ENCODE measurements around the gene ZNF701. TPM values are rescaled to one million over a fixed set of nuclear protein-coding genes. Genes with fewer than 3 reads are reported as not detected.
"Not testable (repeated sequence)": the region's sequence is repeated elsewhere in the genome, so short reads cannot be mapped to it uniquely, and the experiment has no call there.

ZNF701 gene
- total RNA-seq, 1 experiment from 2014 or later: 40.3 TPM

DNA sequence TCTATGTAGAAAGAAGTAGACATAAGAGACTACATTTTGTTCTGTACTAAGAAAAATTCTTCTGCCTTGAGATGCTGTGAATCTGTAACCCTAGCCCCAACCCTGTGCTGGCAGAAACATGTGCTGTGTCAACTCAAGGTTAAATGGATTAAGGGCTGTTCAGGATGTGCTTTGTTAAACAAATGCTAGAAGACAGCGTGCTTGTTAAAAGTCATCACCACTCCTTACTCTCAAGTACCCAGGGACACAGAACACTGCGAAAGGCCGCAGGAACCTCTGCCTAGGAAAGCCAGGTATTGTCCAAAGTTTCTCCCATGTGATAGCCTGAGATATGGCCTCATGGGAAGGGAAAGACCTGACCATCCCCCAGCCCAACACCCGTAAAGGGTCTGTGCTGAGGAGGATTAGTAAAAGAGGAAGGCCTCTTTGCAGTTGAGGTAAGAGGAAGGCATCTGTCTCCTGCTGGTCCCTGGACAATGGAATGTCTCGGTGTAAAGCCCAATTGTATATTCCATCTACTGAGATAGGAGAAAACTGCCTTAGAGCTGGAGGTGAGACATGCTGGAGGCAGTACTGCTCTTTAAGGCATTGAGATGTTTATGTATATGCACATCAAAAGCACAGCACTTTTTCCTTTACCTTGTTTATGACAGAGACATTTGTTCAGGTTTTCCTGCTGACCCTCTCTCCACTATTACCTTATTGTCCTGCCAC lies 11.2 kb upstream of the ZNF701 start:
- ATAC-seq: peak; percentile 43
- H3K27me3 Mint-ChIP-seq (ENCODE audit: low read depth); CTCF ChIA-PET; POLR2A ChIA-PET: not testable (repeated sequence)
- Mint-ChIP-seq H3K4me1 (peaks cover 38% of the 10 kb centered on the region), H3K27ac (peak overlapping the region; percentile 94), H3K9me3 (peaks cover 26% of the 10 kb centered on the region), H3K36me3 (peaks cover 45% of the 10 kb centered on the region), H3K4me3 (peak overlapping the region; percentile 30; the same call in 1 of the 2 replicates)
- peak; percentile 25 for DNase-seq (ENCODE audit: low spot score)
- TF ChIP-seq, protein P1, sequence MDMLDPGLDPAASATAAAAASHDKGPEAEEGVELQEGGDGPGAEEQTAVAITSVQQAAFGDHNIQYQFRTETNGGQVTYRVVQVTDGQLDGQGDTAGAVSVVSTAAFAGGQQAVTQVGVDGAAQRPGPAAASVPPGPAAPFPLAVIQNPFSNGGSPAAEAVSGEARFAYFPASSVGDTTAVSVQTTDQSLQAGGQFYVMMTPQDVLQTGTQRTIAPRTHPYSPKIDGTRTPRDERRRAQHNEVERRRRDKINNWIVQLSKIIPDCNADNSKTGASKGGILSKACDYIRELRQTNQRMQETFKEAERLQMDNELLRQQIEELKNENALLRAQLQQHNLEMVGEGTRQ (CRISPR knock-in tag; IDR thresholded peaks at IDR 0.05): peak; percentile 48
- TF ChIP-seq, protein P2, sequence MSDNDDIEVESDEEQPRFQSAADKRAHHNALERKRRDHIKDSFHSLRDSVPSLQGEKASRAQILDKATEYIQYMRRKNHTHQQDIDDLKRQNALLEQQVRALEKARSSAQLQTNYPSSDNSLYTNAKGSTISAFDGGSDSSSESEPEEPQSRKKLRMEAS (CRISPR knock-in tag; IDR thresholded peaks at IDR 0.05): peak; percentile 48

DNA sequence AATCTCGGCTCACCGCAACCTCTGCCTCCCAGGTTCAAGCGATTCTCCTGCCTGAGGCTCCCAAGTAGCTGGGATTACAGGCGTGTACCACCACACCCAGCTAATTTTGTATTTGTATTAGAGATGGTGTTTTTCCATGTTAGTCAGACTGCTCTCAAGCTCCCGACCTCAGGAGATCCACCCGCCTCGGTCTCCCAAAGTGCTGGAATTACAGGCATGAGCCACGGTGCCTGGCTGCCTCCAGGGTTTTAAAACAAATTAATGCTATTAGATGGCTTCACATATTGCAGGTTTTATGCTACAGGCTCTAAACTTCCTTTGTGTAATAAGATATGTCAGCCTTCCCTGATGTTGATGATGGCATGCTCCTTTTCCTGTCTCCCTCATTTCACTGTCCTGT lies 8.5 kb upstream of the ZNF701 start:
- peak overlapping the region; percentile 49; the same call in 1 of the 2 replicates for H3K27ac Mint-ChIP-seq
- H3K9me3 Mint-ChIP-seq; DNase-seq (ENCODE audit: low spot score); H3K4me3 Mint-ChIP-seq; CTCF ChIA-PET; ATAC-seq; H3K27me3 Mint-ChIP-seq (ENCODE audit: low read depth): not testable (repeated sequence)
- peaks cover 53% of the 10 kb centered on the region for H3K4me1 Mint-ChIP-seq
- peaks cover 27% of the 10 kb centered on the region for H3K36me3 Mint-ChIP-seq
- POLR2A ChIA-PET: interaction anchor here (0.7 kb wide), 1 partner anchor 231 kb away, joined by 4 read pairs; no protein-coding TSS in a partner anchor

DNA sequence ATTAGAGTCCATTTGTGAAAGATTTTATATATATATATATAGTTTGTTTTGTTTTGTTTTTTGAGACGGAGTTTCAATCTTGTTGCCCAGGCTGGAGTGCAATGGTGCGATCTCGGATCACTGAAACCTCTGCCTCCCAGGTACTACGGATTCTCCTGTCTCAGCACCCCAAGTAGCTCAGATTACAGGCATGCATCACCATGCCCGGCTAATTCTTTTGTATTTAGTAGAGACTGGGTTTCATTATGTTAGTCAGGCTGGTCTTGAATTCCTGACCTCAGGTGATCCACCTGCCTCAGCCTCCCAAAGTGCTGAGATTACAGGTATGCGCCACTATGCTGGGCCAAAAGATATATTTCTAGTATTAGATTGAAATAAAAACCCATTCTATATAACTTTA lies 4.0 kb upstream of the ZNF701 start:
- no peak for ATAC-seq
- DNase-seq (ENCODE audit: low spot score): no peak

More for the DNA sequence above, 4.0 kb upstream of the ZNF701 start:
- POLR2A ChIA-PET: no interaction called here
- CTCF ChIA-PET: interaction anchor here (0.6 to 1.9 kb wide), 3 partner anchors 36 to 65 kb away, joined by 3 to 5 read pairs (median 5); partner anchors contain the start of gene ZNF808
- 0 out of 2 replicates have a peak, but pooled peaks cover 7% of the 10 kb centered on the region for H3K36me3 Mint-ChIP-seq
- H3K4me1 Mint-ChIP-seq: peaks cover 41% of the 10 kb centered on the region
- TF ChIP-seq ZNF138 (CRISPR knock-in tag; conservative IDR thresholded peaks at IDR 0.05) (no peak), ELF4 (CRISPR knock-in tag; IDR thresholded peaks at IDR 0.05; ENCODE audit: low read depth) (no peak), PRRX2 (CRISPR knock-in tag; IDR thresholded peaks at IDR 0.05) (no peak), IRF2 (CRISPR knock-in tag; IDR thresholded peaks at IDR 0.05; ENCODE audit: borderline replicate concordance, low read depth) (no peak)
- TF ChIP-seq, protein P3, sequence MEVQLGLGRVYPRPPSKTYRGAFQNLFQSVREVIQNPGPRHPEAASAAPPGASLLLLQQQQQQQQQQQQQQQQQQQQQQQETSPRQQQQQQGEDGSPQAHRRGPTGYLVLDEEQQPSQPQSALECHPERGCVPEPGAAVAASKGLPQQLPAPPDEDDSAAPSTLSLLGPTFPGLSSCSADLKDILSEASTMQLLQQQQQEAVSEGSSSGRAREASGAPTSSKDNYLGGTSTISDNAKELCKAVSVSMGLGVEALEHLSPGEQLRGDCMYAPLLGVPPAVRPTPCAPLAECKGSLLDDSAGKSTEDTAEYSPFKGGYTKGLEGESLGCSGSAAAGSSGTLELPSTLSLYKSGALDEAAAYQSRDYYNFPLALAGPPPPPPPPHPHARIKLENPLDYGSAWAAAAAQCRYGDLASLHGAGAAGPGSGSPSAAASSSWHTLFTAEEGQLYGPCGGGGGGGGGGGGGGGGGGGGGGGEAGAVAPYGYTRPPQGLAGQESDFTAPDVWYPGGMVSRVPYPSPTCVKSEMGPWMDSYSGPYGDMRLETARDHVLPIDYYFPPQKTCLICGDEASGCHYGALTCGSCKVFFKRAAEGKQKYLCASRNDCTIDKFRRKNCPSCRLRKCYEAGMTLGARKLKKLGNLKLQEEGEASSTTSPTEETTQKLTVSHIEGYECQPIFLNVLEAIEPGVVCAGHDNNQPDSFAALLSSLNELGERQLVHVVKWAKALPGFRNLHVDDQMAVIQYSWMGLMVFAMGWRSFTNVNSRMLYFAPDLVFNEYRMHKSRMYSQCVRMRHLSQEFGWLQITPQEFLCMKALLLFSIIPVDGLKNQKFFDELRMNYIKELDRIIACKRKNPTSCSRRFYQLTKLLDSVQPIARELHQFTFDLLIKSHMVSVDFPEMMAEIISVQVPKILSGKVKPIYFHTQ (CRISPR knock-in tag; IDR thresholded peaks at IDR 0.05): no peak
- TF ChIP-seq, protein P4, sequence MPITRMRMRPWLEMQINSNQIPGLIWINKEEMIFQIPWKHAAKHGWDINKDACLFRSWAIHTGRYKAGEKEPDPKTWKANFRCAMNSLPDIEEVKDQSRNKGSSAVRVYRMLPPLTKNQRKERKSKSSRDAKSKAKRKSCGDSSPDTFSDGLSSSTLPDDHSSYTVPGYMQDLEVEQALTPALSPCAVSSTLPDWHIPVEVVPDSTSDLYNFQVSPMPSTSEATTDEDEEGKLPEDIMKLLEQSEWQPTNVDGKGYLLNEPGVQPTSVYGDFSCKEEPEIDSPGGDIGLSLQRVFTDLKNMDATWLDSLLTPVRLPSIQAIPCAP (CRISPR knock-in tag; IDR thresholded peaks at IDR 0.05): no peak
- TF ChIP-seq, protein P5, sequence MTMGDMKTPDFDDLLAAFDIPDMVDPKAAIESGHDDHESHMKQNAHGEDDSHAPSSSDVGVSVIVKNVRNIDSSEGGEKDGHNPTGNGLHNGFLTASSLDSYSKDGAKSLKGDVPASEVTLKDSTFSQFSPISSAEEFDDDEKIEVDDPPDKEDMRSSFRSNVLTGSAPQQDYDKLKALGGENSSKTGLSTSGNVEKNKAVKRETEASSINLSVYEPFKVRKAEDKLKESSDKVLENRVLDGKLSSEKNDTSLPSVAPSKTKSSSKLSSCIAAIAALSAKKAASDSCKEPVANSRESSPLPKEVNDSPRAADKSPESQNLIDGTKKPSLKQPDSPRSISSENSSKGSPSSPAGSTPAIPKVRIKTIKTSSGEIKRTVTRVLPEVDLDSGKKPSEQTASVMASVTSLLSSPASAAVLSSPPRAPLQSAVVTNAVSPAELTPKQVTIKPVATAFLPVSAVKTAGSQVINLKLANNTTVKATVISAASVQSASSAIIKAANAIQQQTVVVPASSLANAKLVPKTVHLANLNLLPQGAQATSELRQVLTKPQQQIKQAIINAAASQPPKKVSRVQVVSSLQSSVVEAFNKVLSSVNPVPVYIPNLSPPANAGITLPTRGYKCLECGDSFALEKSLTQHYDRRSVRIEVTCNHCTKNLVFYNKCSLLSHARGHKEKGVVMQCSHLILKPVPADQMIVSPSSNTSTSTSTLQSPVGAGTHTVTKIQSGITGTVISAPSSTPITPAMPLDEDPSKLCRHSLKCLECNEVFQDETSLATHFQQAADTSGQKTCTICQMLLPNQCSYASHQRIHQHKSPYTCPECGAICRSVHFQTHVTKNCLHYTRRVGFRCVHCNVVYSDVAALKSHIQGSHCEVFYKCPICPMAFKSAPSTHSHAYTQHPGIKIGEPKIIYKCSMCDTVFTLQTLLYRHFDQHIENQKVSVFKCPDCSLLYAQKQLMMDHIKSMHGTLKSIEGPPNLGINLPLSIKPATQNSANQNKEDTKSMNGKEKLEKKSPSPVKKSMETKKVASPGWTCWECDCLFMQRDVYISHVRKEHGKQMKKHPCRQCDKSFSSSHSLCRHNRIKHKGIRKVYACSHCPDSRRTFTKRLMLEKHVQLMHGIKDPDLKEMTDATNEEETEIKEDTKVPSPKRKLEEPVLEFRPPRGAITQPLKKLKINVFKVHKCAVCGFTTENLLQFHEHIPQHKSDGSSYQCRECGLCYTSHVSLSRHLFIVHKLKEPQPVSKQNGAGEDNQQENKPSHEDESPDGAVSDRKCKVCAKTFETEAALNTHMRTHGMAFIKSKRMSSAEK (CRISPR knock-in tag; IDR thresholded peaks at IDR 0.05; ENCODE audit: borderline replicate concordance): no peak
- no peaks in the 10 kb centered on the region for H3K9me3 Mint-ChIP-seq
- H3K27me3 Mint-ChIP-seq (ENCODE audit: low read depth): no peaks in the 10 kb centered on the region
- H3K4me3 Mint-ChIP-seq: no peak overlapping the region
- no peak overlapping the region for H3K27ac Mint-ChIP-seq

Measured in WTC11 (cell line).